ENCODE data around the gene FURIN. TPM values are rescaled to one million over a fixed set of nuclear protein-coding genes. Genes with fewer than 3 reads are reported as not detected.

FURIN gene
- total RNA-seq, 1 experiment from 2014 or later: 35.1 TPM

DNA sequence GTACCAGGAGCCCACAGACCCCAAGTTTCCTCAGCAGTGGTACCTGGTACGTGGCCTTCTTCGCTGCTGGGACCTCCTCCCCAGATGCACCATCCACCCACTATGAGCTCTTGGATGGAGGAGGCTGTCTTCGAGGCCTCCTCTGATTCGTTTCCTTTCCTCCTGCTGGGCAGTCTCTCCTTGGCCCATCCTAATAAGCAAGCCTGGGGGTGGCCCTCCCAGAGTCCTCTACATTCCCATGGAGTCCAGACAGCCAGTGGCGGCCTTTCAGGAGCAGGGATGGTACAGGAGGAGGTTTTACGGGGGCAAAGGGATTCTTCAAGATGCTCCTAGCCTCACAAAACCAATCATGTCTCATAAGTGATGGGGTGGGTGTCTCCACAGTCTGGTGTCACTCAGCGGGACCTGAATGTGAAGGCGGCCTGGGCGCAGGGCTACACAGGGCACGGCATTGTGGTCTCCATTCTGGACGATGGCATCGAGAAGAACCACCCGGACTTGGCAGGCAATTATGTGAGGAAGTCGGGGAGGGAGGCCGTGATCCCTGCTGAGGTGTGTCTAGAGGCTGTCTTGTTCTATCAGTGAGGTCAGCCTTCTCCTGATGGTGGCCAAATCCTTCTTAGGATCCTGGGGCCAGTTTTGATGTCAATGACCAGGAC is 8.3 kb downstream of the FURIN start:
- Histone ChIP-seq H3K9ac (ENCODE audit: extremely low read depth, insufficient read length, low read length) (no peak overlapping the region), H3T11ph (ENCODE audit: low read length) (no peak overlapping the region), H3K23me2 (ENCODE audit: insufficient read length, low read depth, low read length, poor library complexity, severe bottlenecking) (peaks cover 3% of the 10 kb centered on the region), H2AFZ (ENCODE audit: low read length) (no peak overlapping the region), H4K91ac (ENCODE audit: insufficient read length, low read depth, low read length) (no peak overlapping the region), H3K79me1 (ENCODE audit: insufficient read depth, low read depth, low read length, poor library complexity, severe bottlenecking) (peaks cover 2% of the 10 kb centered on the region), H3K4me1 (ENCODE audit: insufficient read depth, low read length) (peaks cover 3% of the 10 kb centered on the region; the same call in 1 of the 2 replicates), H3K9me3 (ENCODE audit: control insufficient read depth, low read depth, low read length) (no peaks in the 10 kb centered on the region), H2BK12ac (ENCODE audit: insufficient read length, low read depth, low read length) (no peak overlapping the region), H2BK5ac (ENCODE audit: insufficient read length, low read length) (no peak overlapping the region), H3K79me2 (ENCODE audit: insufficient read depth, low read length) (no peaks in the 10 kb centered on the region), H2AK5ac (ENCODE audit: insufficient read length, low read length) (no peak overlapping the region), H4K5ac (ENCODE audit: insufficient read length, low read depth, low read length) (no peak overlapping the region), H3K23ac (ENCODE audit: insufficient read length, low read depth, low read length) (no peak overlapping the region), H3K27ac (ENCODE audit: insufficient read length, low read depth, low read length) (no peak overlapping the region), H2BK15ac (ENCODE audit: low read depth, low read length) (no peak overlapping the region), H3K4me2 (ENCODE audit: insufficient read depth, insufficient read length, low read length) (no peak overlapping the region), H3K14ac (ENCODE audit: insufficient read depth, low read length) (no peak overlapping the region), H3K27me3 (ENCODE audit: insufficient read depth, low read length) (no peaks in the 10 kb centered on the region), H4K20me1 (ENCODE audit: control insufficient read depth, insufficient read depth, insufficient read length) (no peaks in the 10 kb centered on the region), H2BK120ac (ENCODE audit: low read depth, low read length, poor library complexity, severe bottlenecking) (no peak overlapping the region), H2BK20ac (ENCODE audit: low read depth, low read length, poor library complexity, severe bottlenecking) (no peak overlapping the region), H4K8ac (replicated peaks; ENCODE audit: insufficient read length, low read depth, low read length) (no peak overlapping the region), H3K4ac (ENCODE audit: low read depth, low read length) (no peak overlapping the region), H3K56ac (ENCODE audit: insufficient read length, low read depth, low read length) (no peak overlapping the region), H3K18ac (ENCODE audit: insufficient read length, low read depth, low read length) (no peak overlapping the region)
- peaks cover 20 to 38% (median 33%) of the 10 kb centered on the region in 3 experiments; a peak in 6 of 7 replicates for H3K36me3 Mint-ChIP-seq (ENCODE audit: insufficient read depth in 1 of 3, low read depth in 3 of 3)
- H3K9me3 Mint-ChIP-seq: no peaks in the 10 kb centered on the region
- H3K27me3 Mint-ChIP-seq (ENCODE audit: low read depth): no peaks in the 10 kb centered on the region
- H3K27ac Mint-ChIP-seq: peak overlapping the region in 1 of 3 experiments; percentile 16; a peak in 1 of 7 replicates
- no CpG with 5 or more reads among the region's 15 CpGs for WGBS (ENCODE audit: extremely low coverage, insufficient read length, low lambda C conversion rate)
- no peak for DNase-seq
- peaks cover 23 to 28% of the 10 kb centered on the region in 2 experiments for H3K4me1 Mint-ChIP-seq
- TF ChIP-seq, protein P1, sequence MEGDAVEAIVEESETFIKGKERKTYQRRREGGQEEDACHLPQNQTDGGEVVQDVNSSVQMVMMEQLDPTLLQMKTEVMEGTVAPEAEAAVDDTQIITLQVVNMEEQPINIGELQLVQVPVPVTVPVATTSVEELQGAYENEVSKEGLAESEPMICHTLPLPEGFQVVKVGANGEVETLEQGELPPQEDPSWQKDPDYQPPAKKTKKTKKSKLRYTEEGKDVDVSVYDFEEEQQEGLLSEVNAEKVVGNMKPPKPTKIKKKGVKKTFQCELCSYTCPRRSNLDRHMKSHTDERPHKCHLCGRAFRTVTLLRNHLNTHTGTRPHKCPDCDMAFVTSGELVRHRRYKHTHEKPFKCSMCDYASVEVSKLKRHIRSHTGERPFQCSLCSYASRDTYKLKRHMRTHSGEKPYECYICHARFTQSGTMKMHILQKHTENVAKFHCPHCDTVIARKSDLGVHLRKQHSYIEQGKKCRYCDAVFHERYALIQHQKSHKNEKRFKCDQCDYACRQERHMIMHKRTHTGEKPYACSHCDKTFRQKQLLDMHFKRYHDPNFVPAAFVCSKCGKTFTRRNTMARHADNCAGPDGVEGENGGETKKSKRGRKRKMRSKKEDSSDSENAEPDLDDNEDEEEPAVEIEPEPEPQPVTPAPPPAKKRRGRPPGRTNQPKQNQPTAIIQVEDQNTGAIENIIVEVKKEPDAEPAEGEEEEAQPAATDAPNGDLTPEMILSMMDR (conservative IDR thresholded peaks at IDR 0.05): no peak
- H3K4me3 Mint-ChIP-seq: no peak overlapping the region
